ENCODE measurements around the gene FAM180A. TPM values are rescaled to one million over a fixed set of nuclear protein-coding genes. Genes with fewer than 3 reads are reported as not detected.

Gene FAM180A
- total and polyA plus RNA-seq, 2 experiments from 2014 or later, result not detected

DNA sequence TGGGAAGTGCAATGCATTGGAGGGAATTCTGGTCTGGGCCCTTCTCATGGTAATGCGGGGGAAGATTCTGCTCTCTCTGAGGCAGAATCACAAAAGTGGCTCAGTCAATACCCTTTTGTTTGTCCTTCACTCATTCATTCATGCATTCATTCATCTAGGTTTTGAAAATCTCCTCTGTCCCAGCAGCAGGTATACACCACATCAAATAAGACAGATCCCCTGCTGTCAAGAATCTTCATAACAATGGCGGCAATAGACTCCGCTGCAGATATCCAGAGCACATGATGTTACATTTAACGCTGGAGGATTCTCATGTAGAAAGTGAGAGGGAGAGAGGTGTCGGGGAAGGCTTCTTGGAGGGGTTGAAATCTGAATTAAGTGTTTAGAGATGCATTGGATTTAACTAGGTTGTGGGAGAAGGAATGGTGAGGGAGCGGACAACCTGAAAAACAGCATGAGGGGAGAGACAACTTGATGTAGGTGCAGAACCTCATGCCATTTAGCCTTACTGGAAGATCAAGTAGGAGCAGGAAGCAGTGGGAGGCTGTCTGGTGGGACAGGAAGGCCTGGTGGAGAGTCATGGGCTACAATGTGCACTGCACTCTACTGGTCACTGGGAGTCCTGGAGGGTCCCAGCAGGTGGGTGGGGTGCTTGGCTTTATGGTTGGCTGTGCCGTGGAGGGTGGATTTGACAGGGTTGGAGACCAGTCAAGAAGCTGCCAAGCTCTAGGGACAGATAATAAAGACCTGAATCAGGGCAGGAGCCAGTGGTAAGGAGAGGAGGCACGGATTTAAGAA, 5.2 kb upstream of the FAM180A start:
- H2AFZ ChIP-seq, result no peak overlapping the region
- H3K4me1 Mint-ChIP-seq, result peaks cover 24% of the 10 kb centered on the region
- 0 out of 2 replicates have a peak overlapping the region, but pooled peaks have one; percentile 42 for H3K27ac ChIP-seq (ENCODE audit: low read depth)
- H3K27ac Mint-ChIP-seq, result peak overlapping the region; percentile 19; the same call in 1 of the 2 replicates
- ATAC-seq (peak; percentile 87), DNase-seq (ENCODE audit: low spot score) (peak; percentile 73)
- peaks cover 5% of the 10 kb centered on the region for H3K27me3 Mint-ChIP-seq (ENCODE audit: insufficient read depth, low read depth, poor library complexity)
- no peak overlapping the region for H3K4me3 ChIP-seq
- no peaks in the 10 kb centered on the region for H4K20me1 ChIP-seq (replicated peaks; ENCODE audit: insufficient read depth)
- H3K36me3 Mint-ChIP-seq (ENCODE audit: low read depth), result peaks cover 19% of the 10 kb centered on the region
- peak; percentile 35; the same call in 1 of the 2 replicates for TF ChIP-seq CREB1 (CRISPR knock-in tag; IDR thresholded peaks at IDR 0.05; ENCODE audit: low read depth)
- no peak for TF ChIP-seq EZH2 (IDR thresholded peaks at IDR 0.05; ENCODE audit: low read depth, unreplicated experiment)
- no peak for TF ChIP-seq JUNB (IDR thresholded peaks at IDR 0.05; ENCODE audit: unreplicated experiment)
- TF ChIP-seq, protein P1, sequence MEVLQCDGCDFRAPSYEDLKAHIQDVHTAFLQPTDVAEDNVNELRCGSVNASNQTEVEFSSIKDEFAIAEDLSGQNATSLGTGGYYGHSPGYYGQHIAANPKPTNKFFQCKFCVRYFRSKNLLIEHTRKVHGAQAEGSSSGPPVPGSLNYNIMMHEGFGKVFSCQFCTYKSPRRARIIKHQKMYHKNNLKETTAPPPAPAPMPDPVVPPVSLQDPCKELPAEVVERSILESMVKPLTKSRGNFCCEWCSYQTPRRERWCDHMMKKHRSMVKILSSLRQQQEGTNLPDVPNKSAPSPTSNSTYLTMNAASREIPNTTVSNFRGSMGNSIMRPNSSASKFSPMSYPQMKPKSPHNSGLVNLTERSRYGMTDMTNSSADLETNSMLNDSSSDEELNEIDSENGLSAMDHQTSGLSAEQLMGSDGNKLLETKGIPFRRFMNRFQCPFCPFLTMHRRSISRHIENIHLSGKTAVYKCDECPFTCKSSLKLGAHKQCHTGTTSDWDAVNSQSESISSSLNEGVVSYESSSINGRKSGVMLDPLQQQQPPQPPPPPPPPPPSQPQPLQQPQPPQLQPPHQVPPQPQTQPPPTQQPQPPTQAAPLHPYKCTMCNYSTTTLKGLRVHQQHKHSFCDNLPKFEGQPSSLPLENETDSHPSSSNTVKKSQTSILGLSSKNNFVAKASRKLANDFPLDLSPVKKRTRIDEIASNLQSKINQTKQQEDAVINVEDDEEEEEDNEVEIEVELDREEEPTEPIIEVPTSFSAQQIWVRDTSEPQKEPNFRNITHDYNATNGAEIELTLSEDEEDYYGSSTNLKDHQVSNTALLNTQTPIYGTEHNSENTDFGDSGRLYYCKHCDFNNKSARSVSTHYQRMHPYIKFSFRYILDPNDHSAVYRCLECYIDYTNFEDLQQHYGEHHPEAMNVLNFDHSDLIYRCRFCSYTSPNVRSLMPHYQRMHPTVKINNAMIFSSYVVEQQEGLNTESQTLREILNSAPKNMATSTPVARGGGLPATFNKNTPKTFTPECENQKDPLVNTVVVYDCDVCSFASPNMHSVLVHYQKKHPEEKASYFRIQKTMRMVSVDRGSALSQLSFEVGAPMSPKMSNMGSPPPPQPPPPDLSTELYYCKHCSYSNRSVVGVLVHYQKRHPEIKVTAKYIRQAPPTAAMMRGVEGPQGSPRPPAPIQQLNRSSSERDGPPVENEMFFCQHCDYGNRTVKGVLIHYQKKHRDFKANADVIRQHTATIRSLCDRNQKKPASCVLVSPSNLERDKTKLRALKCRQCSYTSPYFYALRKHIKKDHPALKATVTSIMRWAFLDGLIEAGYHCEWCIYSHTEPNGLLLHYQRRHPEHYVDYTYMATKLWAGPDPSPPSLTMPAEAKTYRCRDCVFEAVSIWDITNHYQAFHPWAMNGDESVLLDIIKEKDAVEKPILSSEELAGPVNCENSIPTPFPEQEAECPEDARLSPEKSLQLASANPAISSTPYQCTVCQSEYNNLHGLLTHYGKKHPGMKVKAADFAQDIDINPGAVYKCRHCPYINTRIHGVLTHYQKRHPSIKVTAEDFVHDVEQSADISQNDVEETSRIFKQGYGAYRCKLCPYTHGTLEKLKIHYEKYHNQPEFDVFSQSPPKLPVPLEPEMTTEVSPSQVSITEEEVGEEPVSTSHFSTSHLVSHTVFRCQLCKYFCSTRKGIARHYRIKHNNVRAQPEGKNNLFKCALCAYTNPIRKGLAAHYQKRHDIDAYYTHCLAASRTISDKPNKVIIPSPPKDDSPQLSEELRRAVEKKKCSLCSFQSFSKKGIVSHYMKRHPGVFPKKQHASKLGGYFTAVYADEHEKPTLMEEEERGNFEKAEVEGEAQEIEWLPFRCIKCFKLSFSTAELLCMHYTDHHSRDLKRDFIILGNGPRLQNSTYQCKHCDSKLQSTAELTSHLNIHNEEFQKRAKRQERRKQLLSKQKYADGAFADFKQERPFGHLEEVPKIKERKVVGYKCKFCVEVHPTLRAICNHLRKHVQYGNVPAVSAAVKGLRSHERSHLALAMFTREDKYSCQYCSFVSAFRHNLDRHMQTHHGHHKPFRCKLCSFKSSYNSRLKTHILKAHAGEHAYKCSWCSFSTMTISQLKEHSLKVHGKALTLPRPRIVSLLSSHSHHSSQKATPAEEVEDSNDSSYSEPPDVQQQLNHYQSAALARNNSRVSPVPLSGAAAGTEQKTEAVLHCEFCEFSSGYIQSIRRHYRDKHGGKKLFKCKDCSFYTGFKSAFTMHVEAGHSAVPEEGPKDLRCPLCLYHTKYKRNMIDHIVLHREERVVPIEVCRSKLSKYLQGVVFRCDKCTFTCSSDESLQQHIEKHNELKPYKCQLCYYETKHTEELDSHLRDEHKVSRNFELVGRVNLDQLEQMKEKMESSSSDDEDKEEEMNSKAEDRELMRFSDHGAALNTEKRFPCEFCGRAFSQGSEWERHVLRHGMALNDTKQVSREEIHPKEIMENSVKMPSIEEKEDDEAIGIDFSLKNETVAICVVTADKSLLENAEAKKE (CRISPR knock-in tag; IDR thresholded peaks at IDR 0.05), result peak; percentile 44; the same call in 1 of the 2 replicates
- peak; percentile 42 for TF ChIP-seq ZNF114 (CRISPR knock-in tag; IDR thresholded peaks at IDR 0.05)
- peak; percentile 76; the same call in 1 of the 2 replicates for TF ChIP-seq NANOG (IDR thresholded peaks at IDR 0.05; ENCODE audit: borderline replicate concordance)
- TF ChIP-seq POLR2AphosphoS5 (IDR thresholded peaks at IDR 0.05; ENCODE audit: low read depth), result no peak
- no peak for TF ChIP-seq EZH2phosphoT487 (IDR thresholded peaks at IDR 0.05; ENCODE audit: unreplicated experiment)
- TF ChIP-seq, protein P2, sequence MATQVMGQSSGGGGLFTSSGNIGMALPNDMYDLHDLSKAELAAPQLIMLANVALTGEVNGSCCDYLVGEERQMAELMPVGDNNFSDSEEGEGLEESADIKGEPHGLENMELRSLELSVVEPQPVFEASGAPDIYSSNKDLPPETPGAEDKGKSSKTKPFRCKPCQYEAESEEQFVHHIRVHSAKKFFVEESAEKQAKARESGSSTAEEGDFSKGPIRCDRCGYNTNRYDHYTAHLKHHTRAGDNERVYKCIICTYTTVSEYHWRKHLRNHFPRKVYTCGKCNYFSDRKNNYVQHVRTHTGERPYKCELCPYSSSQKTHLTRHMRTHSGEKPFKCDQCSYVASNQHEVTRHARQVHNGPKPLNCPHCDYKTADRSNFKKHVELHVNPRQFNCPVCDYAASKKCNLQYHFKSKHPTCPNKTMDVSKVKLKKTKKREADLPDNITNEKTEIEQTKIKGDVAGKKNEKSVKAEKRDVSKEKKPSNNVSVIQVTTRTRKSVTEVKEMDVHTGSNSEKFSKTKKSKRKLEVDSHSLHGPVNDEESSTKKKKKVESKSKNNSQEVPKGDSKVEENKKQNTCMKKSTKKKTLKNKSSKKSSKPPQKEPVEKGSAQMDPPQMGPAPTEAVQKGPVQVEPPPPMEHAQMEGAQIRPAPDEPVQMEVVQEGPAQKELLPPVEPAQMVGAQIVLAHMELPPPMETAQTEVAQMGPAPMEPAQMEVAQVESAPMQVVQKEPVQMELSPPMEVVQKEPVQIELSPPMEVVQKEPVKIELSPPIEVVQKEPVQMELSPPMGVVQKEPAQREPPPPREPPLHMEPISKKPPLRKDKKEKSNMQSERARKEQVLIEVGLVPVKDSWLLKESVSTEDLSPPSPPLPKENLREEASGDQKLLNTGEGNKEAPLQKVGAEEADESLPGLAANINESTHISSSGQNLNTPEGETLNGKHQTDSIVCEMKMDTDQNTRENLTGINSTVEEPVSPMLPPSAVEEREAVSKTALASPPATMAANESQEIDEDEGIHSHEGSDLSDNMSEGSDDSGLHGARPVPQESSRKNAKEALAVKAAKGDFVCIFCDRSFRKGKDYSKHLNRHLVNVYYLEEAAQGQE (IDR thresholded peaks at IDR 0.05; ENCODE audit: unreplicated experiment), result no peak
- TF ChIP-seq STAT1 (IDR thresholded peaks at IDR 0.05; ENCODE audit: unreplicated experiment), result no peak
- TF ChIP-seq, protein P3, sequence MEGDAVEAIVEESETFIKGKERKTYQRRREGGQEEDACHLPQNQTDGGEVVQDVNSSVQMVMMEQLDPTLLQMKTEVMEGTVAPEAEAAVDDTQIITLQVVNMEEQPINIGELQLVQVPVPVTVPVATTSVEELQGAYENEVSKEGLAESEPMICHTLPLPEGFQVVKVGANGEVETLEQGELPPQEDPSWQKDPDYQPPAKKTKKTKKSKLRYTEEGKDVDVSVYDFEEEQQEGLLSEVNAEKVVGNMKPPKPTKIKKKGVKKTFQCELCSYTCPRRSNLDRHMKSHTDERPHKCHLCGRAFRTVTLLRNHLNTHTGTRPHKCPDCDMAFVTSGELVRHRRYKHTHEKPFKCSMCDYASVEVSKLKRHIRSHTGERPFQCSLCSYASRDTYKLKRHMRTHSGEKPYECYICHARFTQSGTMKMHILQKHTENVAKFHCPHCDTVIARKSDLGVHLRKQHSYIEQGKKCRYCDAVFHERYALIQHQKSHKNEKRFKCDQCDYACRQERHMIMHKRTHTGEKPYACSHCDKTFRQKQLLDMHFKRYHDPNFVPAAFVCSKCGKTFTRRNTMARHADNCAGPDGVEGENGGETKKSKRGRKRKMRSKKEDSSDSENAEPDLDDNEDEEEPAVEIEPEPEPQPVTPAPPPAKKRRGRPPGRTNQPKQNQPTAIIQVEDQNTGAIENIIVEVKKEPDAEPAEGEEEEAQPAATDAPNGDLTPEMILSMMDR (conservative IDR thresholded peaks at IDR 0.05; ENCODE audit: low read depth in 2 of 2), result no peak
- TF ChIP-seq, protein P4, sequence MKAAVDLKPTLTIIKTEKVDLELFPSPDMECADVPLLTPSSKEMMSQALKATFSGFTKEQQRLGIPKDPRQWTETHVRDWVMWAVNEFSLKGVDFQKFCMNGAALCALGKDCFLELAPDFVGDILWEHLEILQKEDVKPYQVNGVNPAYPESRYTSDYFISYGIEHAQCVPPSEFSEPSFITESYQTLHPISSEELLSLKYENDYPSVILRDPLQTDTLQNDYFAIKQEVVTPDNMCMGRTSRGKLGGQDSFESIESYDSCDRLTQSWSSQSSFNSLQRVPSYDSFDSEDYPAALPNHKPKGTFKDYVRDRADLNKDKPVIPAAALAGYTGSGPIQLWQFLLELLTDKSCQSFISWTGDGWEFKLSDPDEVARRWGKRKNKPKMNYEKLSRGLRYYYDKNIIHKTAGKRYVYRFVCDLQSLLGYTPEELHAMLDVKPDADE (IDR thresholded peaks at IDR 0.05), result no peak
- no peak for TF ChIP-seq ZNF331 (CRISPR knock-in tag; IDR thresholded peaks at IDR 0.05; ENCODE audit: low read depth)
- H3K9me3 Mint-ChIP-seq, result peaks cover 7% of the 10 kb centered on the region
- no peaks in the 10 kb centered on the region for H3K36me3 ChIP-seq (ENCODE audit: insufficient read depth)
- peaks cover 9% of the 10 kb centered on the region for H3K9me2 ChIP-seq (ENCODE audit: insufficient read depth)
- no peaks in the 10 kb centered on the region for H3K27me3 ChIP-seq (ENCODE audit: insufficient read depth)
- 0 out of 2 replicates have a peak overlapping the region, but pooled peaks have one; percentile 7 for H3K4me2 ChIP-seq
- H3K4me1 ChIP-seq (ENCODE audit: insufficient read depth), result peaks cover 11% of the 10 kb centered on the region; the same call in 1 of the 2 replicates
- no peaks in the 10 kb centered on the region for H3K79me2 ChIP-seq (replicated peaks; ENCODE audit: insufficient read depth)
- no peak overlapping the region for H3K4me3 Mint-ChIP-seq
- no peaks in the 10 kb centered on the region for H3F3A ChIP-seq (replicated peaks; ENCODE audit: low read depth)
